Neural cell (in vitro differentiated cells): ENCODE measurements around the gene PUM1. TPM values are rescaled to one million over a fixed set of nuclear protein-coding genes. Genes with fewer than 3 reads are reported as not detected.

Experiments
- H2AFZ ChIP-seq: fragments of 200-600, 300-800 bp; sonication (generic), shearing (Covaris generic); 2 replicates; pipeline ENCODE4 v1.6.0; 2014; ENCODE audit warnings: low read depth, mild to moderate bottlenecking, antibody characterized with exemption, low read length, moderate library complexity
- H3F3A ChIP-seq: fragments of 200-600 bp; shearing (Covaris generic); 2 replicates; pipeline ENCODE4 v1.6.1; 2016; ENCODE audit warnings: mild to moderate bottlenecking, moderate library complexity, mixed read lengths, antibody characterized with exemption, low read length; ENCODE audit not compliant: insufficient read depth, poor library complexity, severe bottlenecking
- H3K27ac ChIP-seq: fragments of 200-600, 300-800 bp; sonication (generic), shearing (Covaris generic); 2 replicates; pipeline ENCODE4 v1.5.1; 2014; ENCODE audit warnings: mild to moderate bottlenecking, low read length, moderate library complexity
- H3K27me3 ChIP-seq: fragments of 300-800, 200-600 bp; sonication (generic), shearing (Covaris generic); 2 replicates; pipeline ENCODE4 v1.6.0; 2014; ENCODE audit warnings: mild to moderate bottlenecking, low read depth, low read length, moderate library complexity; ENCODE audit not compliant: insufficient read depth
- H3K36me3 ChIP-seq: fragments of 300-800, 200-600 bp; sonication (generic), shearing (Covaris generic); 2 replicates; pipeline ENCODE4 v1.5.1; 2014; ENCODE audit warnings: mild to moderate bottlenecking, antibody characterized with exemption, low read length, moderate library complexity; ENCODE audit not compliant: insufficient read depth
- H3K4me2 ChIP-seq: fragments of 300-800, 200-600 bp; sonication (generic), shearing (Covaris generic); 2 replicates; pipeline ENCODE4 v1.6.0; 2014; ENCODE audit warnings: mild to moderate bottlenecking, low read length
- H3K4me3 ChIP-seq: fragments of 300-800, 200-600 bp; sonication (generic), shearing (Covaris generic); 2 replicates; pipeline ENCODE4 v1.5.1; 2014; ENCODE audit warnings: mild to moderate bottlenecking, low read length, moderate library complexity
- H3K79me2 ChIP-seq: fragments of 200-600 bp; shearing (Covaris generic); replicated peaks from 2 replicates; pipeline ENCODE4 v1.6.0; 2014; ENCODE audit warnings: mild to moderate bottlenecking, low read length, moderate library complexity; ENCODE audit not compliant: insufficient read depth
- H3K9ac ChIP-seq: fragments of 300-800, 200-600 bp; sonication (generic), shearing (Covaris generic); 2 replicates; pipeline ENCODE4 v1.6.1; 2016; ENCODE audit warnings: mild to moderate bottlenecking, low read length, mixed read lengths
- H3K9me2 ChIP-seq: fragments of 200-600 bp; shearing (Covaris generic); 2 replicates; pipeline ENCODE4 v1.6.1; 2016; ENCODE audit warnings: mild to moderate bottlenecking, low read length, mixed read lengths; ENCODE audit not compliant: insufficient read depth
- H3K9me3 ChIP-seq: fragments of 200-600, 300-800 bp; sonication (generic), shearing (Covaris generic); 2 replicates; pipeline ENCODE4 v1.6.1; 2016; ENCODE audit warnings: mild to moderate bottlenecking, mixed run types, low read length, moderate library complexity, mixed read lengths
- H4K20me1 ChIP-seq: fragments of 200-600 bp; shearing (Covaris generic); 2 replicates; pipeline ENCODE4 v1.6.1; 2016; ENCODE audit warnings: mild to moderate bottlenecking, mixed run types; ENCODE audit not compliant: insufficient read depth
- EP300 ChIP-seq: fragments of 450-650 bp; conservative IDR thresholded peaks from 2 replicates; pipeline ENCODE4 v1.6.1; 2014; ENCODE audit warnings: antibody characterized with exemption, mild to moderate bottlenecking, moderate library complexity; ENCODE audit not compliant: poor library complexity, severe bottlenecking
- EZH2 ChIP-seq: fragments of 200-600, 300-800 bp; shearing (Covaris generic), sonication (generic); IDR thresholded peaks from 2 replicates; pipeline ENCODE4 v1.6.1; 2014; ENCODE audit warnings: antibody characterized with exemption, low read length, borderline replicate concordance, mild to moderate bottlenecking; ENCODE audit not compliant: insufficient read depth, poor library complexity, severe bottlenecking
- MXI1 ChIP-seq: fragments of 450-650 bp; conservative IDR thresholded peaks from 2 replicates; pipeline ENCODE4 v1.6.1; 2014; ENCODE audit warnings: antibody characterized with exemption, mild to moderate bottlenecking; ENCODE audit not compliant: poor library complexity, severe bottlenecking
- POLR2AphosphoS5 ChIP-seq: IDR thresholded peaks from 2 replicates; pipeline ENCODE4 v1.6.1; 2012
- RAD21 ChIP-seq: fragments of 450-650 bp; conservative IDR thresholded peaks from 2 replicates; pipeline ENCODE4 v1.6.1; 2014; ENCODE audit warnings: antibody characterized with exemption, mild to moderate bottlenecking, moderate library complexity
- SMC3 ChIP-seq: fragments of 450-650 bp; conservative IDR thresholded peaks from 2 replicates; pipeline ENCODE4 v1.6.1; 2014; ENCODE audit warnings: antibody characterized with exemption, mild to moderate bottlenecking, moderate library complexity; ENCODE audit not compliant: poor library complexity
- TAF1 ChIP-seq: IDR thresholded peaks from 2 replicates; pipeline ENCODE4 v1.6.1; 2012; ENCODE audit warnings: low read depth
- polyA plus RNA-seq: library from polyadenylated mRNA; depleted of rRNA; stranded (reverse); fragments of >200 nt; gene quantifications from 2 replicates; pipeline ENCODE4 v1.2.3, GENCODE V29; 2014
- TF ChIP-seq, protein P1 (sequence below): IDR thresholded peaks from 2 replicates; pipeline ENCODE4 v1.6.1; 2012; ENCODE audit warnings: borderline replicate concordance
- TF ChIP-seq, protein P2 (sequence below): fragments of 450-650 bp; IDR thresholded peaks from 2 replicates; pipeline ENCODE4 v1.5.1; 2014; ENCODE audit warnings: antibody characterized with exemption, mild to moderate bottlenecking, moderate library complexity; ENCODE audit not compliant: poor library complexity, severe bottlenecking

Gene PUM1
- polyA plus RNA-seq, 1 donor from 2014 or later, result 60.8 TPM

DNA sequence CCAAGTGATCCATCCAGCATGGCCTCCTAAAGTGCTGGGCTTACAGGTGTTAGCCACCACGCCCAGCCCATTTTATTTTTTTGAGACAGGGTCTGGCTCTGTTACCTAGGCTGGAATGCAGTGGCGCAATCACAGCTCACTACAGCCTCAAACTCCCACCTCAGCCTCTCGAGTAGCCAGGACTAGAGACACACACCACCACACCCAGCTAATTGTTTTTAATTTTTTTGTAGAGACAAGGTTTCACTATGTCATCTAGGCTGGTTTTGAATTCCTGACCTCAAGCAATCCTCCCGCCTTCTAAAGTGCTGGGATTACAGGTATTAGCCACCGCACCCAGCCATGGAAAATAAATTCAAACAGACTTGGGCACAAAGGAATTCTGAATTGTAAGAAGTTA is 31.9 kb downstream of the PUM1 start:
- no peaks in the 10 kb centered on the region for H3K36me3 ChIP-seq
- TF ChIP-seq EZH2, result no peak
- TF ChIP-seq, protein P1, sequence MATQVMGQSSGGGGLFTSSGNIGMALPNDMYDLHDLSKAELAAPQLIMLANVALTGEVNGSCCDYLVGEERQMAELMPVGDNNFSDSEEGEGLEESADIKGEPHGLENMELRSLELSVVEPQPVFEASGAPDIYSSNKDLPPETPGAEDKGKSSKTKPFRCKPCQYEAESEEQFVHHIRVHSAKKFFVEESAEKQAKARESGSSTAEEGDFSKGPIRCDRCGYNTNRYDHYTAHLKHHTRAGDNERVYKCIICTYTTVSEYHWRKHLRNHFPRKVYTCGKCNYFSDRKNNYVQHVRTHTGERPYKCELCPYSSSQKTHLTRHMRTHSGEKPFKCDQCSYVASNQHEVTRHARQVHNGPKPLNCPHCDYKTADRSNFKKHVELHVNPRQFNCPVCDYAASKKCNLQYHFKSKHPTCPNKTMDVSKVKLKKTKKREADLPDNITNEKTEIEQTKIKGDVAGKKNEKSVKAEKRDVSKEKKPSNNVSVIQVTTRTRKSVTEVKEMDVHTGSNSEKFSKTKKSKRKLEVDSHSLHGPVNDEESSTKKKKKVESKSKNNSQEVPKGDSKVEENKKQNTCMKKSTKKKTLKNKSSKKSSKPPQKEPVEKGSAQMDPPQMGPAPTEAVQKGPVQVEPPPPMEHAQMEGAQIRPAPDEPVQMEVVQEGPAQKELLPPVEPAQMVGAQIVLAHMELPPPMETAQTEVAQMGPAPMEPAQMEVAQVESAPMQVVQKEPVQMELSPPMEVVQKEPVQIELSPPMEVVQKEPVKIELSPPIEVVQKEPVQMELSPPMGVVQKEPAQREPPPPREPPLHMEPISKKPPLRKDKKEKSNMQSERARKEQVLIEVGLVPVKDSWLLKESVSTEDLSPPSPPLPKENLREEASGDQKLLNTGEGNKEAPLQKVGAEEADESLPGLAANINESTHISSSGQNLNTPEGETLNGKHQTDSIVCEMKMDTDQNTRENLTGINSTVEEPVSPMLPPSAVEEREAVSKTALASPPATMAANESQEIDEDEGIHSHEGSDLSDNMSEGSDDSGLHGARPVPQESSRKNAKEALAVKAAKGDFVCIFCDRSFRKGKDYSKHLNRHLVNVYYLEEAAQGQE, result no peak
- no peak for TF ChIP-seq EP300
- TF ChIP-seq RAD21, result no peak
- TF ChIP-seq MXI1, result no peak
- TF ChIP-seq, protein P2, sequence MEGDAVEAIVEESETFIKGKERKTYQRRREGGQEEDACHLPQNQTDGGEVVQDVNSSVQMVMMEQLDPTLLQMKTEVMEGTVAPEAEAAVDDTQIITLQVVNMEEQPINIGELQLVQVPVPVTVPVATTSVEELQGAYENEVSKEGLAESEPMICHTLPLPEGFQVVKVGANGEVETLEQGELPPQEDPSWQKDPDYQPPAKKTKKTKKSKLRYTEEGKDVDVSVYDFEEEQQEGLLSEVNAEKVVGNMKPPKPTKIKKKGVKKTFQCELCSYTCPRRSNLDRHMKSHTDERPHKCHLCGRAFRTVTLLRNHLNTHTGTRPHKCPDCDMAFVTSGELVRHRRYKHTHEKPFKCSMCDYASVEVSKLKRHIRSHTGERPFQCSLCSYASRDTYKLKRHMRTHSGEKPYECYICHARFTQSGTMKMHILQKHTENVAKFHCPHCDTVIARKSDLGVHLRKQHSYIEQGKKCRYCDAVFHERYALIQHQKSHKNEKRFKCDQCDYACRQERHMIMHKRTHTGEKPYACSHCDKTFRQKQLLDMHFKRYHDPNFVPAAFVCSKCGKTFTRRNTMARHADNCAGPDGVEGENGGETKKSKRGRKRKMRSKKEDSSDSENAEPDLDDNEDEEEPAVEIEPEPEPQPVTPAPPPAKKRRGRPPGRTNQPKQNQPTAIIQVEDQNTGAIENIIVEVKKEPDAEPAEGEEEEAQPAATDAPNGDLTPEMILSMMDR, result no peak
- no peak for TF ChIP-seq SMC3
- TF ChIP-seq POLR2AphosphoS5, result no peak
- no peak for TF ChIP-seq TAF1
- H3K79me2 ChIP-seq, result peaks cover 95% of the 10 kb centered on the region
- H3K9me3 ChIP-seq, result no peaks in the 10 kb centered on the region
- H2AFZ ChIP-seq, result no peak overlapping the region
- no peaks in the 10 kb centered on the region for H3F3A ChIP-seq
- no peaks in the 10 kb centered on the region for H3K27me3 ChIP-seq
- no peaks in the 10 kb centered on the region for H3K9me2 ChIP-seq
- H3K9ac ChIP-seq, result no peak overlapping the region
- peaks cover 36% of the 10 kb centered on the region for H4K20me1 ChIP-seq
- H3K4me3 ChIP-seq, result no peak overlapping the region
- no peak overlapping the region for H3K4me2 ChIP-seq
- no peak overlapping the region for H3K27ac ChIP-seq

DNA sequence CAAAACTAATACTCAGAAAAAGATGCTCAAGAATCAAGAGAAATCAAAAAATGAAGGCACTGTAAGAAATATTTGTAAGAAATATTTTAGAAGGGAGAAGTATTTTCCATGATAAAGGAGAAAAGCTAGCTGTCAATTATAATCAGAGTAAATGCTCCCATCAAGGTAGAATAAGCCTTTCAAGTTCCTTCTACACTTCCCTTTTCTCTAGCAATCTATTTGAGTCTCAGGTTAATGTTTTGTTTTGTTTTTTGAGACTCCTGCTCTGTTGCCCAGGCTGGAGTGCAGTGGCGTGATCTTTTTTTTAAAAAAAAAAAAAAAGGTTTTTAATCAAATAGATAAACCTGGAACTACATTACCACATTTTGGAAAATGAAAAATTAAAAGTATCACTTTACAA is 33.3 kb downstream of the PUM1 start:
- no peak overlapping the region for H3K9ac ChIP-seq
- no peak overlapping the region for H3K4me3 ChIP-seq
- TF ChIP-seq POLR2AphosphoS5 (no peak), MXI1 (no peak), TAF1 (no peak), EP300 (no peak), RAD21 (no peak), SMC3 (no peak)
- TF ChIP-seq, protein P1, result no peak
- H3F3A ChIP-seq, result no peaks in the 10 kb centered on the region
- no peaks in the 10 kb centered on the region for H3K27me3 ChIP-seq
- no peak overlapping the region for H2AFZ ChIP-seq
- no peaks in the 10 kb centered on the region for H3K9me3 ChIP-seq
- H3K4me2 ChIP-seq, result no peak overlapping the region
- H3K36me3 ChIP-seq, result no peaks in the 10 kb centered on the region
- no peaks in the 10 kb centered on the region for H3K9me2 ChIP-seq
- peaks cover 29% of the 10 kb centered on the region for H4K20me1 ChIP-seq
- H3K79me2 ChIP-seq, result peaks cover 96% of the 10 kb centered on the region
- no peak overlapping the region for H3K27ac ChIP-seq
